22Rv1 (cell line): ENCODE measurements around the gene TRAPPC14.

Source experiments
- H3K27ac ChIP-seq: fragments of 450-650 bp; 2 replicates; pipeline ENCODE4 v1.5.1; 2017
- CTCF ChIP-seq: fragments of 450-650 bp; IDR thresholded peaks from 2 replicates; pipeline ENCODE4 v1.5.1; 2017; ENCODE audit warnings: mild to moderate bottlenecking
- ZFX ChIP-seq: fragments of 450-650 bp; IDR thresholded peaks from 2 replicates; pipeline ENCODE4 v1.6.1; 2017; ENCODE audit warnings: antibody characterized with exemption, borderline replicate concordance

The TRAPPC14 gene

GRCh38 chr7:100154651-100155491 is 3.7 kb downstream of the TRAPPC14 start:
- H3K27ac ChIP-seq: peak overlapping the region; percentile 91
- TF ChIP-seq CTCF (no peak), ZFX (no peak)

GRCh38 chr7:100153708-100154535 is 4.6 kb downstream of the TRAPPC14 start:
- peak overlapping the region; percentile 91 for H3K27ac ChIP-seq
- no peak for TF ChIP-seq ZFX
- TF ChIP-seq CTCF: no peak

- no peak for TF ChIP-seq ZFX
- TF ChIP-seq CTCF: no peak
- H3K27ac ChIP-seq: peak overlapping the region; percentile 91
Measured at GRCh38 chr7:100152937-100153666, 5.4 kb downstream of the TRAPPC14 start.

GRCh38 chr7:100152404-100152803 is 6.1 kb downstream of the TRAPPC14 start:
- H3K27ac ChIP-seq: peak overlapping the region; percentile 91
- TF ChIP-seq ZFX (no peak), CTCF (no peak)

GRCh38 chr7:100148559-100149328 is 9.8 kb downstream of the TRAPPC14 start, which contains the start of gene LAMTOR4:
Gene LAMTOR4 (plus strand): TSS chr7:100148918. CDS start chr7:100148973, 55 bp downstream.
- peak within 1 kb of the TSS; percentile 76 for H3K27ac ChIP-seq
- TF ChIP-seq ZFX: no peak
- no peak for TF ChIP-seq CTCF

- peak overlapping the region; percentile 76 for H3K27ac ChIP-seq
- no peak for TF ChIP-seq ZFX
- no peak for TF ChIP-seq CTCF
Measured at GRCh38 chr7:100148225-100148558, 10.3 kb downstream of the TRAPPC14 start.
